ENCODE results near the gene BPTF.
A peak's percentile ranks its signal among the peaks of the same experiment; 100 is the strongest.
"Not testable (repeated sequence)": the region's sequence is repeated elsewhere in the genome, so short reads cannot be mapped to it uniquely, and the experiment has no call there.

BPTF gene

GRCh38 chr17:68013385-68013784, 188.1 kb downstream of the BPTF start:
- DNase-seq (ENCODE audit: low read depth in 2 of 2) = no peak

- no peak for DNase-seq (ENCODE audit: low read depth in 2 of 2)
Observed at GRCh38 chr17:68015081-68015723, 189.9 kb downstream of the BPTF start.

GRCh38 chr17:68016838-68017237, 191.5 kb downstream of the BPTF start:
- no peak for DNase-seq (ENCODE audit: low read depth in 2 of 2)

- DNase-seq (ENCODE audit: low read depth in 2 of 2) = not testable (repeated sequence)
Observed at GRCh38 chr17:68018493-68018892, 193.2 kb downstream of the BPTF start.

DNA sequence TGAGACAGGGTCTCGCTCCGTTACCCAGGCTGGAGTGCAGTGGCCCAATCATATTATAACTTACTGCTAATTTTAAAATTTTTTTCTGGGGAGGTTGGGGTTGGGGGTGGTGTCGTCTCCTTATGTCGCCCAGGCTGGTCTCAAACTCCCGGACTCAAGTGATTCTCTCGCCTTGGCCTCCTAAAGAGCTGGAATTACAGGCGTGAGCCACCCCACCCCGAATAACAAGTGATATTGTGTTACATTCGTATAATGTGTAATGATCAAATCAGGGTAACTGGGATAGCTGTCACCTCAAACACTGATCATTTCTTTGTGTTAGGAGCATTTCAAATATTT, 194.0 kb downstream of the BPTF start:
- no peak for DNase-seq (ENCODE audit: low read depth in 2 of 2)

- peak; percentile 96 to 97 for DNase-seq (ENCODE audit: low read depth in 2 of 2)
Observed at GRCh38 chr17:68019675-68020408, 194.5 kb downstream of the BPTF start.

- DNase-seq (ENCODE audit: low read depth in 2 of 2) = no peak
Observed at GRCh38 chr17:68020409-68020756, 195.1 kb downstream of the BPTF start.

- not testable (repeated sequence) for DNase-seq (ENCODE audit: low read depth in 2 of 2)
Observed at GRCh38 chr17:68020791-68021190, 195.5 kb downstream of the BPTF start.

DNA sequence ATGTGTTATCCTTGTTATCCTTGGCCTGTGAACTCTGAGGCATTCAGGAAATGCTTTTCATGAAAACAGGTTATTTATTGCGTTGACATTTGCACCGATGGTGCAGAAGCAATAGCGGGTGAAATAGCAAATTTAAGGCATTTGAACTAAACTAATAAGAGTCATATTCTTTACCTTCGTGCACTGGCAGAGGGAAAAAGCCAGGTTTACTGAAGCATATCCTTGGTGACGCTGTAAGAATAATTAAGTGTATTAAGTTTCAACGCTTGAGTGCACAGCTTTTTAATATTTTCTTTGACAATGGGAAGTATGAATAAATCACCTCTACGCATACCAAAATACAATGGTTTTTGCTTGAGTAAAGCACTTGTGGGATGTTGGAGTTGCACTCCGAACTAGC, 196.7 kb downstream of the BPTF start:
- no peak for DNase-seq (ENCODE audit: low read depth in 2 of 2)

DNA sequence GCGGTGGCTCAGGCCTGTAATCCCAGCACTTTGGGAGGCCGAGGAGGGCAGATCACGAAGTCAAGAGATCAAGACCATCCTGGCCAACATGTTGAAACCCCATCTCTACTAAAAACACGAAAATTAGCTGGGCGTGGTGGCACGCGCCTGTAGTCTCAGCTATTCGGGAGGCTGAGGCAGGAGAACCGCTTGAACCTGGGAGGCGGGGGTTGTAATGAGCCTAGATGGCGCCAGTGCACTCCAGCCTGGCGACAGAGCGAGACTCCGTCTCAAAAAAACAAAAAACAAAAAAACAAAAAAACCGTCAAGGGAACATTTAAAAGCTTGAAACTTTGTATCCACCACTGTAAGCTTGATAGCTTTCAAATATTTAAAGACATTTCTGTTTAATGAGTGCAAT, 197.2 kb downstream of the BPTF start:
- DNase-seq (ENCODE audit: low read depth in 2 of 2) = not testable (repeated sequence)

GRCh38 chr17:68029512-68030215, 204.4 kb downstream of the BPTF start:
- DNase-seq (ENCODE audit: low read depth in 2 of 2) = no peak
